Gastroesophageal sphincter (tissue), 4 donors: ENCODE results near the gene CARD14. TPM values are rescaled to one million over a fixed set of nuclear protein-coding genes. Genes with fewer than 3 reads are reported as not detected.

Source experiments
- ATAC-seq: fragments of 150-250 bp; one replicate; pipeline ENCODE4 v1.9.1; 2016; ENCODE audit warnings: mild to moderate bottlenecking, moderate library complexity
- H3K27ac ChIP-seq, 4 donors: fragments of 200-600 bp; sonication (generic) in 3 of 4; 1 replicate in 3 of 4; 2 replicates in 1 of 4; pipeline ENCODE4 v1.5.1; 2016 to 2019
- H3K27me3 ChIP-seq: fragments of 200-600 bp; sonication (generic); one replicate; pipeline ENCODE4 v1.5.1; 2019
- H3K36me3 ChIP-seq, 2 donors: fragments of 200-600 bp; sonication (generic); one replicate each; pipeline ENCODE4 v1.5.1; 2019; ENCODE audit warnings: control low read depth in 1 of 2
- H3K4me1 ChIP-seq, 3 donors: fragments of 200-600 bp; sonication (generic); 1 replicate in 2 of 3; 2 replicates in 1 of 3; pipeline ENCODE4 v1.5.1; 2016 to 2019; ENCODE audit warnings: control low read depth in 2 of 3
- H3K4me3 ChIP-seq, 2 donors: fragments of 200-600 bp; sonication (generic); one replicate each; pipeline ENCODE4 v1.5.1; 2019; ENCODE audit warnings: mild to moderate bottlenecking in 1 of 2, moderate library complexity in 1 of 2
- H3K9me3 ChIP-seq, 3 donors: fragments of 200-600 bp; sonication (generic); one replicate each; pipeline ENCODE4 v1.5.1; 2017 to 2019; ENCODE audit warnings: control low read depth in 2 of 3
- EP300 ChIP-seq: sonication (generic); formaldehyde crosslinking; IDR thresholded peaks from one replicate; pipeline ENCODE4 v1.6.1; 2017; ENCODE audit warnings: antibody characterized with exemption, mild to moderate bottlenecking
- POLR2A ChIP-seq, 2 donors: fragments of 450-650 bp; IDR thresholded peaks; one replicate each; pipeline ENCODE4 v1.6.1; 2017; ENCODE audit warnings: antibody characterized with exemption in 2 of 2, mild to moderate bottlenecking in 2 of 2, moderate library complexity in 1 of 2
- POLR2AphosphoS5 ChIP-seq: sonication (generic); formaldehyde crosslinking; IDR thresholded peaks from one replicate; pipeline ENCODE4 v1.6.1; 2017; ENCODE audit warnings: antibody characterized with exemption
- WGBS, 2 donors: methylation state at CpG; one replicate each; pipeline ENCODE4 v1.1.5; 2018; ENCODE audit warnings: low coverage in 1 of 2; 5-methylcytosine and 5-hydroxymethylcytosine counted together
- total RNA-seq, 4 donors: library from RNA; depleted of rRNA; stranded (reverse); fragments of >200 nt; gene quantifications; one replicate each; pipeline ENCODE4 v1.1.0, GENCODE V29; 2016
- TF ChIP-seq, protein P1 (sequence below), 4 experiments: fragments of 200-600 bp in 2 of 4; fragments of 450-650 bp in 2 of 4; sonication (generic) in 1 of 4; IDR thresholded peaks; one replicate each; pipeline ENCODE4 v1.5.1; 2017 to 2019; ENCODE audit warnings: antibody characterized with exemption in 4 of 4, mild to moderate bottlenecking in 2 of 4, moderate library complexity in 2 of 4

CARD14 gene
- total RNA-seq, 4 donors from 2014 or later = 0.78 to 0.81 TPM; not detected in 2

GRCh38 chr17:80214012-80214877 lies 44.4 kb downstream of the CARD14 start:
- H3K9me3 ChIP-seq = no peaks in the 10 kb centered on the region
- WGBS, 2 donors = 76 to 94% methylated on average over 5 to 9 of the region's 48 CpGs
- no peak overlapping the region for H3K27ac ChIP-seq
- H3K4me3 ChIP-seq = no peak overlapping the region
- H3K27me3 ChIP-seq = no peaks in the 10 kb centered on the region
- no peak for ATAC-seq
- TF ChIP-seq EP300 (no peak), POLR2AphosphoS5 (no peak), POLR2A (IDR thresholded peaks at IDR 0.05) (no peak)
- TF ChIP-seq, protein P1, sequence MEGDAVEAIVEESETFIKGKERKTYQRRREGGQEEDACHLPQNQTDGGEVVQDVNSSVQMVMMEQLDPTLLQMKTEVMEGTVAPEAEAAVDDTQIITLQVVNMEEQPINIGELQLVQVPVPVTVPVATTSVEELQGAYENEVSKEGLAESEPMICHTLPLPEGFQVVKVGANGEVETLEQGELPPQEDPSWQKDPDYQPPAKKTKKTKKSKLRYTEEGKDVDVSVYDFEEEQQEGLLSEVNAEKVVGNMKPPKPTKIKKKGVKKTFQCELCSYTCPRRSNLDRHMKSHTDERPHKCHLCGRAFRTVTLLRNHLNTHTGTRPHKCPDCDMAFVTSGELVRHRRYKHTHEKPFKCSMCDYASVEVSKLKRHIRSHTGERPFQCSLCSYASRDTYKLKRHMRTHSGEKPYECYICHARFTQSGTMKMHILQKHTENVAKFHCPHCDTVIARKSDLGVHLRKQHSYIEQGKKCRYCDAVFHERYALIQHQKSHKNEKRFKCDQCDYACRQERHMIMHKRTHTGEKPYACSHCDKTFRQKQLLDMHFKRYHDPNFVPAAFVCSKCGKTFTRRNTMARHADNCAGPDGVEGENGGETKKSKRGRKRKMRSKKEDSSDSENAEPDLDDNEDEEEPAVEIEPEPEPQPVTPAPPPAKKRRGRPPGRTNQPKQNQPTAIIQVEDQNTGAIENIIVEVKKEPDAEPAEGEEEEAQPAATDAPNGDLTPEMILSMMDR (IDR thresholded peaks at IDR 0.05) = no peak
- peaks cover 0 to 15% (median 0%) of the 10 kb centered on the region in 3 donors for H3K4me1 ChIP-seq
- peaks cover 0 to 89% of the 10 kb centered on the region in 2 donors for H3K36me3 ChIP-seq

DNA sequence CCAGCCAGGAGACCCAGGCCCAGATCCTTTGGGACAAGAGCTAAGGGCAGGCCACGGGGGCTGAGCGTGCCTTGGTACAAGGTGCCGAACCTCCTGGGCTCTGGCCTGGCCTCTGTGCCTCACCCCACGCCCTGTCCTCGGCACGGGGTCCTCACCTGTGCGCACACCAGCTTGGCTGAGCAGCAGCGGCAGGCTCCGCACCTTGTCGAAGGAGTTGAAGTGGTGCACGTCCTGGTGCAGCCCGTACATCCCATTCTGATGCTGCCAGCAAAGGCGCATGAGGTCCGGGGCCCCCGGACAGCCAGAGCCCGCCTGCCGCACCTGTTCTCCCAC lies 45.0 kb downstream of the CARD14 start:
- Histone ChIP-seq H3K4me1 (peaks cover 0 to 21% (median 0%) of the 10 kb centered on the region in 3 donors), H3K9me3 (no peaks in the 10 kb centered on the region), H3K4me3 (no peak overlapping the region), H3K36me3 (peaks cover 0 to 83% of the 10 kb centered on the region in 2 donors), H3K27me3 (no peaks in the 10 kb centered on the region), H3K27ac (no peak overlapping the region)
- WGBS, 2 donors = 99% methylated on average over 10 of the region's 17 CpGs; no CpG with 5 or more reads in 1 of the 2 donors
- TF ChIP-seq, protein P1 (IDR thresholded peaks at IDR 0.05) = no peak
- TF ChIP-seq EP300 = no peak
- TF ChIP-seq POLR2AphosphoS5 = no peak
- no peak for TF ChIP-seq POLR2A (IDR thresholded peaks at IDR 0.05)
- no peak for ATAC-seq

GRCh38 chr17:80216473-80217456 lies 46.9 kb downstream of the CARD14 start:
- Histone ChIP-seq H3K4me3 (no peak overlapping the region), H3K4me1 (peaks cover 0 to 32% (median 7%) of the 10 kb centered on the region in 3 donors), H3K9me3 (no peaks in the 10 kb centered on the region), H3K27me3 (no peaks in the 10 kb centered on the region), H3K27ac (no peak overlapping the region), H3K36me3 (peaks cover 0 to 64% of the 10 kb centered on the region in 2 donors)
- TF ChIP-seq EP300 = no peak
- TF ChIP-seq, protein P1 (IDR thresholded peaks at IDR 0.05) = no peak
- TF ChIP-seq POLR2A (IDR thresholded peaks at IDR 0.05) = no peak
- no peak for TF ChIP-seq POLR2AphosphoS5
- WGBS, 2 donors = 94% methylated on average over 12 to 21 of the region's 40 CpGs
- ATAC-seq = no peak

GRCh38 chr17:80217703-80218362 lies 48.0 kb downstream of the CARD14 start:
- Histone ChIP-seq H3K9me3 (no peaks in the 10 kb centered on the region), H3K4me3 (no peak overlapping the region), H3K27ac (no peak overlapping the region), H3K27me3 (no peaks in the 10 kb centered on the region), H3K36me3 (peaks cover 0 to 57% of the 10 kb centered on the region in 2 donors), H3K4me1 (peaks cover 0 to 43% (median 10%) of the 10 kb centered on the region in 3 donors)
- ATAC-seq = no peak
- no peak for TF ChIP-seq EP300
- TF ChIP-seq, protein P1 (IDR thresholded peaks at IDR 0.05) = no peak
- no peak for TF ChIP-seq POLR2A (IDR thresholded peaks at IDR 0.05)
- no peak for TF ChIP-seq POLR2AphosphoS5
- 100% methylated on average over 2 to 4 of the region's 13 CpGs for WGBS, 2 donors
